ENCODE measurements around the gene CHD3. TPM values are rescaled to one million over a fixed set of nuclear protein-coding genes. Genes with fewer than 3 reads are reported as not detected.

The CHD3 gene
- total and polyA plus RNA-seq, 5 donors from 2014 or later: 5.0 to 273 (median 7.3) TPM

- Histone ChIP-seq H3K36me3 (ENCODE audit: control insufficient read depth, insufficient read depth, low read length) (peaks cover 6% of the 10 kb centered on the region), H3K27me3 (ENCODE audit: control insufficient read depth, insufficient read depth, low read length) (no peaks in the 10 kb centered on the region), H3K4me3 (ENCODE audit: low read depth, low read length) (peak overlapping the region; percentile 91), H3K27ac (ENCODE audit: insufficient read depth, low read length, poor library complexity, severe bottlenecking) (peak overlapping the region; percentile 100), H3K4me1 (ENCODE audit: control insufficient read depth, insufficient read depth, low read length, poor library complexity, severe bottlenecking) (peaks cover 73% of the 10 kb centered on the region), H3K9me3 (ENCODE audit: control insufficient read depth in 2 of 2, low read length in 2 of 2) (no peaks in the 10 kb centered on the region)
- H3K4me3 Mint-ChIP-seq: peak overlapping the region; percentile 88 to 99 (median 94)
- peaks cover 1 to 61% (median 40%) of the 10 kb centered on the region in 4 donors for H3K4me1 Mint-ChIP-seq
- peak overlapping the region; percentile 98 to 100 (median 100) for H3K27ac Mint-ChIP-seq
- ATAC-seq (ENCODE audit: low read depth in 2 of 2) (peak; percentile 32 to 43), DNase-seq (peak; percentile 74 to 96 (median 91))
- peaks cover 25% of the 10 kb centered on the region for H3K27me3 Mint-ChIP-seq
- no peaks in the 10 kb centered on the region for H3K36me3 Mint-ChIP-seq
- peaks cover 0 to 2% (median 0%) of the 10 kb centered on the region in 7 donors for H3K9me3 Mint-ChIP-seq
Measured at GRCh38 chr17:7842380-7843256, 46.0 kb upstream of the CHD3 start.

DNA sequence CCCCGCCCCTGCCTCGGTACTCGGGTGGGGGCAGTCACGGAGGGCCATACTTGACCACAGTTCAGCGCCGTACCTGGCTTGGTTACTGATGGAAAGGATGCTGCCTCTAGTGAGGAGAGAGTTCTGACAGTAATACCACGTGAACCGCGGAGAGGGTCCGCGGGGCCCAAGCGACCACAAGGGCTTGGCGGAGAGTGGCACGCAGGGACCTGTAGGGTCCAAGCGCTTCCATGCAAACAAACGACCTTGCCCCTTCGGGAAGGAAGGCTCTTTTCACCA, 45.4 kb upstream of the CHD3 start:
- Histone ChIP-seq H3K9me3 (ENCODE audit: control insufficient read depth in 2 of 2, low read length in 2 of 2) (no peaks in the 10 kb centered on the region), H3K27ac (ENCODE audit: insufficient read depth, low read length, poor library complexity, severe bottlenecking) (peak overlapping the region; percentile 100), H3K27me3 (ENCODE audit: control insufficient read depth, insufficient read depth, low read length) (no peaks in the 10 kb centered on the region), H3K4me1 (ENCODE audit: control insufficient read depth, insufficient read depth, low read length, poor library complexity, severe bottlenecking) (peaks cover 69% of the 10 kb centered on the region), H3K4me3 (ENCODE audit: low read depth, low read length) (peak overlapping the region; percentile 91), H3K36me3 (ENCODE audit: control insufficient read depth, insufficient read depth, low read length) (peaks cover 6% of the 10 kb centered on the region)
- no peaks in the 10 kb centered on the region for H3K36me3 Mint-ChIP-seq
- peaks cover 0 to 2% (median 0%) of the 10 kb centered on the region in 7 donors for H3K9me3 Mint-ChIP-seq
- H3K4me1 Mint-ChIP-seq: peaks cover 0 to 58% (median 38%) of the 10 kb centered on the region in 4 donors
- H3K4me3 Mint-ChIP-seq: peak overlapping the region; percentile 88 to 99 (median 94)
- ATAC-seq (ENCODE audit: low read depth in 2 of 2) (no peak), DNase-seq (no peak)
- peak overlapping the region; percentile 98 to 100 (median 100) for H3K27ac Mint-ChIP-seq
- H3K27me3 Mint-ChIP-seq: peaks cover 25% of the 10 kb centered on the region

- ATAC-seq (ENCODE audit: low read depth in 2 of 2) (peak; percentile 37 to 38), DNase-seq (peak; percentile 92 to 94 (median 92))
- Mint-ChIP-seq H3K9me3 (peaks cover 0 to 2% (median 0%) of the 10 kb centered on the region in 7 donors), H3K4me1 (peaks cover 0 to 53% (median 35%) of the 10 kb centered on the region in 4 donors), H3K27me3 (peaks cover 25% of the 10 kb centered on the region), H3K36me3 (no peaks in the 10 kb centered on the region), H3K4me3 (peak overlapping the region; percentile 88 to 99 (median 94)), H3K27ac (peak overlapping the region; percentile 98 to 100 (median 100))
- peak overlapping the region; percentile 100 for H3K27ac ChIP-seq (ENCODE audit: insufficient read depth, low read length, poor library complexity, severe bottlenecking)
- peaks cover 6% of the 10 kb centered on the region for H3K36me3 ChIP-seq (ENCODE audit: control insufficient read depth, insufficient read depth, low read length)
- H3K4me3 ChIP-seq (ENCODE audit: low read depth, low read length): peak overlapping the region; percentile 91
- peaks cover 65% of the 10 kb centered on the region for H3K4me1 ChIP-seq (ENCODE audit: control insufficient read depth, insufficient read depth, low read length, poor library complexity, severe bottlenecking)
- H3K27me3 ChIP-seq (ENCODE audit: control insufficient read depth, insufficient read depth, low read length): no peaks in the 10 kb centered on the region
- H3K9me3 ChIP-seq (ENCODE audit: control insufficient read depth in 2 of 2, low read length in 2 of 2): no peaks in the 10 kb centered on the region
Measured at GRCh38 chr17:7843536-7844291, 44.9 kb upstream of the CHD3 start.

DNA sequence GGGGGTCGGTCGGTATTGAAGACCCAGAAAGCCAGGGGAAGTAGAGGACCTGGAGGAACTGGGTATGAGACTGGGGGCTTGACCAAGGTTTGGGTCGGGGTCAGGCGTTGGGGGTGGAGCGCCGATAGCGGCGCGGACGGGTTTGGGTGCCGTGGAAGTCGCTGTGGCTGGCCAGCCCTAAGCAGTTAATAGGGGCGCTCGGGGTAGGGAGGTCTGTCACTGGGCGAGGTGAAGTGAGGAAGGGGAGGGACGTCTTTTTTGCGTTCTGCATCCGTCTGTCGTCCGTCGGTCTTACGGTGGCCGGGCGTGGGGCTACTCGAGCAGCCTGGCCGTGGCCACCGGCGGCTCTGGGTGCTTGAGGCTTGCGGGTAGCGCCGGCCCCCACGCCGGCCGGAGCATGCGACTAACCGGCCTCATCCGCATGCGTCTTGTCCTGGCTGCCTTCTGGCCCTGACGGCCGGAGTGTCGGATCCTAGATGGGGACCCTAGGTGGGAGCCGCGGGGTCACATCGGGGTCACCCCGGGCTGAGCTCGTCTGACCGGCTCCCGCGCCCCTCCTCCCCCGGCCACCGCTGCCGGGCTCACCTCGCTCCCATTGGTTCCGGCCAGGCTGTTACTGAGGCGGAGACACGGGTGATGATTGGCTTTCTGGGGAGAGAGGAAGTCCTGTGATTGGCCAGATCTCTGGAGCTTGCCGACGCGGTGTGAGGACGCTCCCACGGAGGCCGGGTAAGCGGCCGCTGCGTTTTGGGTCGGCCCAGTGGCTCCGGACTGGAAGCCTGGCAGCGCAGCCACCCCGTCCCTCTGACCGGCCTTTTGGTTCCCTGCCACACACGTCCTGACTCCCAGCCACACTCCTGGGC, 44.1 kb upstream of the CHD3 start:
- H3K4me1 ChIP-seq (ENCODE audit: control insufficient read depth, insufficient read depth, low read length, poor library complexity, severe bottlenecking): peaks cover 57% of the 10 kb centered on the region

GRCh38 chr17:7845359-7846062, 43.1 kb upstream of the CHD3 start:
- H3K4me1 Mint-ChIP-seq: peaks cover 0 to 40% (median 17%) of the 10 kb centered on the region in 4 donors
- DNase-seq (no peak), ATAC-seq (ENCODE audit: low read depth in 2 of 2) (no peak)

More for the DNA sequence above, 44.1 kb upstream of the CHD3 start:
- H3K27me3 Mint-ChIP-seq: peaks cover 25% of the 10 kb centered on the region
- H3K4me3 Mint-ChIP-seq: peak overlapping the region; percentile 88 to 99 (median 94)
- H3K36me3 Mint-ChIP-seq: no peaks in the 10 kb centered on the region
- H3K4me3 ChIP-seq (ENCODE audit: low read depth, low read length): peak overlapping the region; percentile 76
- peaks cover 0 to 2% (median 0%) of the 10 kb centered on the region in 7 donors for H3K9me3 Mint-ChIP-seq
- peak overlapping the region; percentile 71 to 100 (median 100) for H3K27ac Mint-ChIP-seq
- no peaks in the 10 kb centered on the region for H3K9me3 ChIP-seq (ENCODE audit: control insufficient read depth in 2 of 2, low read length in 2 of 2)
- H3K27me3 ChIP-seq (ENCODE audit: control insufficient read depth, insufficient read depth, low read length): no peaks in the 10 kb centered on the region
- H3K36me3 ChIP-seq (ENCODE audit: control insufficient read depth, insufficient read depth, low read length): peaks cover 8% of the 10 kb centered on the region
- H3K27ac ChIP-seq (ENCODE audit: insufficient read depth, low read length, poor library complexity, severe bottlenecking): peak overlapping the region; percentile 100
- peak; percentile 43 to 44 for ATAC-seq (ENCODE audit: low read depth in 2 of 2)
- peaks cover 0 to 46% (median 27%) of the 10 kb centered on the region in 4 donors for H3K4me1 Mint-ChIP-seq
- DNase-seq: peak; percentile 79 to 92 (median 82)

GRCh38 chr17:7846063-7846735, 42.4 kb upstream of the CHD3 start:
- H3K9me3 Mint-ChIP-seq: peaks cover 0 to 2% (median 0%) of the 10 kb centered on the region in 7 donors
- H3K4me3 Mint-ChIP-seq: peak overlapping the region in 3 of 4 donors; percentile 65 to 93 (median 83)
- Histone ChIP-seq H3K4me3 (ENCODE audit: low read depth, low read length) (no peak overlapping the region), H3K36me3 (ENCODE audit: control insufficient read depth, insufficient read depth, low read length) (peaks cover 13% of the 10 kb centered on the region), H3K9me3 (ENCODE audit: control insufficient read depth in 2 of 2, low read length in 2 of 2) (no peaks in the 10 kb centered on the region), H3K27me3 (ENCODE audit: control insufficient read depth, insufficient read depth, low read length) (no peaks in the 10 kb centered on the region), H3K27ac (ENCODE audit: insufficient read depth, low read length, poor library complexity, severe bottlenecking) (peak overlapping the region; percentile 100), H3K4me1 (ENCODE audit: control insufficient read depth, insufficient read depth, low read length, poor library complexity, severe bottlenecking) (peaks cover 47% of the 10 kb centered on the region)
- peaks cover 25% of the 10 kb centered on the region for H3K27me3 Mint-ChIP-seq
- peak overlapping the region in 1 of 3 donors; percentile 100 for H3K27ac Mint-ChIP-seq
- no peaks in the 10 kb centered on the region for H3K36me3 Mint-ChIP-seq
- H3K4me1 Mint-ChIP-seq: peaks cover 0 to 40% (median 12%) of the 10 kb centered on the region in 4 donors
- DNase-seq (no peak), ATAC-seq (ENCODE audit: low read depth in 2 of 2) (no peak)

More at GRCh38 chr17:7845359-7846062, 43.1 kb upstream of the CHD3 start:
- Histone ChIP-seq H3K9me3 (ENCODE audit: control insufficient read depth in 2 of 2, low read length in 2 of 2) (no peaks in the 10 kb centered on the region), H3K4me1 (ENCODE audit: control insufficient read depth, insufficient read depth, low read length, poor library complexity, severe bottlenecking) (peaks cover 48% of the 10 kb centered on the region), H3K27ac (ENCODE audit: insufficient read depth, low read length, poor library complexity, severe bottlenecking) (peak overlapping the region; percentile 100), H3K4me3 (ENCODE audit: low read depth, low read length) (peak overlapping the region; percentile 32), H3K27me3 (ENCODE audit: control insufficient read depth, insufficient read depth, low read length) (no peaks in the 10 kb centered on the region), H3K36me3 (ENCODE audit: control insufficient read depth, insufficient read depth, low read length) (peaks cover 13% of the 10 kb centered on the region)
- peaks cover 0 to 2% (median 0%) of the 10 kb centered on the region in 7 donors for H3K9me3 Mint-ChIP-seq
- peaks cover 25% of the 10 kb centered on the region for H3K27me3 Mint-ChIP-seq
- peak overlapping the region in 2 of 3 donors; percentile 100 for H3K27ac Mint-ChIP-seq
- H3K36me3 Mint-ChIP-seq: no peaks in the 10 kb centered on the region
- peak overlapping the region; percentile 88 to 99 (median 94) for H3K4me3 Mint-ChIP-seq

Data from CD4-positive, CD25-positive, alpha-beta regulatory T cell (primary cell).